Measurements from ENCODE around the gene CIDEA. TPM values are rescaled to one million over a fixed set of nuclear protein-coding genes. Genes with fewer than 3 reads are reported as not detected.
A peak's percentile ranks its signal among the peaks of the same experiment; 100 is the strongest.

The CIDEA gene
- polyA plus RNA-seq, 1 experiment, result 0.17 TPM

- POLR2A ChIA-PET, result interaction anchor here (1.3 to 2.1 kb wide), 2 partner anchors 24 to 94 kb away, joined by 3 to 12 read pairs; partner anchors contain the start of genes AFG3L2 and TUBB6
- H3K27ac ChIP-seq (ENCODE audit: low read depth, low read length), result no peak overlapping the region
- CTCF ChIA-PET, result interaction anchor here (1.5 to 9.2 kb wide), 2 partner anchors 9 to 11 kb away, joined by 3 to 83 read pairs; no protein-coding TSS in a partner anchor
These were observed 29.5 kb downstream of the CIDEA start for GRCh38 chr18:12283666-12284065.

DNA sequence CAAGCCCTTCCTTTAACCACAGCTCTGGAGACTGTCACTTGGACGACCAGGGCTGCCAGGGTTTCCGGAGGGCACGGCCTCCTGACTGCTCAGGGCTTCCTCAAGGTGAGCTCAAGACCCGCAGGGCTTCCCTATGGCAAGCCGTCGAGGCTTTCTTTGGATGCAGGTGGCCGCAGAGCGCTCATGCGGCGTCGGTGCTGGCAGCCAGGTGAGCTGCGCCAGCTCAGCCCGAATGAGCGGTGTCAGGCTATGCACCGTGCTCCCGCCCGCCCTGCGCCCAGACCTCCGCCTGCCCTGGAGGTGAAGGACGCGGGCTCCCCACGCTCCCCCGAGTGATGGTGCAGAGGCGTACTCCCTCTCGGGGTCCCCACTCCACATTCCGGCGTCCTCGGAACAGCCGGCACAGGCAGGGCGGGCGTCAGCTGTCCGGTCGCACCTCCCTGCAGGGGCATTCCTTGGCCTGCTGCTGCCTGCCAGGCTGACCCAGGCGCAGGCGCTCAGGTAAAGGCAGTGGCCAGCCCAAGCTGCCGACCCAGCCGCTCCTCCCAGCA, 33.0 kb downstream of the CIDEA start:
- no peak for DNase-seq (ENCODE audit: low read depth, low spot score)
- ChIA-PET POLR2A (interaction anchor here (1.2 to 5.5 kb wide), 5 partner anchors 8 to 307 kb away, joined by 3 to 48 read pairs (median 5); partner anchors contain the start of gene TUBB6), CTCF (interaction anchor here (0.8 to 9.2 kb wide), 4 partner anchors 9 to 768 kb away, joined by 3 to 83 read pairs (median 4); no protein-coding TSS in a partner anchor)
- Histone ChIP-seq H3K27me3 (ENCODE audit: control insufficient read depth, insufficient read depth, low read length) (no peaks in the 10 kb centered on the region), H3K27ac (ENCODE audit: low read depth, low read length) (peak overlapping the region; percentile 99), H3K4me3 (ENCODE audit: low read depth, low read length) (peak overlapping the region; percentile 61), H3K9me3 (ENCODE audit: control insufficient read depth, insufficient read depth, low read length) (no peaks in the 10 kb centered on the region; the same call in 1 of the 2 replicates)
- TF ChIP-seq, protein P1, sequence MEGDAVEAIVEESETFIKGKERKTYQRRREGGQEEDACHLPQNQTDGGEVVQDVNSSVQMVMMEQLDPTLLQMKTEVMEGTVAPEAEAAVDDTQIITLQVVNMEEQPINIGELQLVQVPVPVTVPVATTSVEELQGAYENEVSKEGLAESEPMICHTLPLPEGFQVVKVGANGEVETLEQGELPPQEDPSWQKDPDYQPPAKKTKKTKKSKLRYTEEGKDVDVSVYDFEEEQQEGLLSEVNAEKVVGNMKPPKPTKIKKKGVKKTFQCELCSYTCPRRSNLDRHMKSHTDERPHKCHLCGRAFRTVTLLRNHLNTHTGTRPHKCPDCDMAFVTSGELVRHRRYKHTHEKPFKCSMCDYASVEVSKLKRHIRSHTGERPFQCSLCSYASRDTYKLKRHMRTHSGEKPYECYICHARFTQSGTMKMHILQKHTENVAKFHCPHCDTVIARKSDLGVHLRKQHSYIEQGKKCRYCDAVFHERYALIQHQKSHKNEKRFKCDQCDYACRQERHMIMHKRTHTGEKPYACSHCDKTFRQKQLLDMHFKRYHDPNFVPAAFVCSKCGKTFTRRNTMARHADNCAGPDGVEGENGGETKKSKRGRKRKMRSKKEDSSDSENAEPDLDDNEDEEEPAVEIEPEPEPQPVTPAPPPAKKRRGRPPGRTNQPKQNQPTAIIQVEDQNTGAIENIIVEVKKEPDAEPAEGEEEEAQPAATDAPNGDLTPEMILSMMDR (IDR thresholded peaks at IDR 0.05; ENCODE audit: low read depth, low read length), result no peak

More at GRCh38 chr18:12283666-12284065, 29.5 kb downstream of the CIDEA start:
- Histone ChIP-seq H3K9me3 (ENCODE audit: control insufficient read depth, insufficient read depth, low read length) (no peaks in the 10 kb centered on the region; the same call in 1 of the 2 replicates), H3K4me3 (ENCODE audit: low read depth, low read length) (no peak overlapping the region), H3K27me3 (ENCODE audit: control insufficient read depth, insufficient read depth, low read length) (no peaks in the 10 kb centered on the region)
- DNase-seq (ENCODE audit: low read depth, low spot score), result no peak
- TF ChIP-seq, protein P1 (IDR thresholded peaks at IDR 0.05; ENCODE audit: low read depth, low read length), result no peak

DNA sequence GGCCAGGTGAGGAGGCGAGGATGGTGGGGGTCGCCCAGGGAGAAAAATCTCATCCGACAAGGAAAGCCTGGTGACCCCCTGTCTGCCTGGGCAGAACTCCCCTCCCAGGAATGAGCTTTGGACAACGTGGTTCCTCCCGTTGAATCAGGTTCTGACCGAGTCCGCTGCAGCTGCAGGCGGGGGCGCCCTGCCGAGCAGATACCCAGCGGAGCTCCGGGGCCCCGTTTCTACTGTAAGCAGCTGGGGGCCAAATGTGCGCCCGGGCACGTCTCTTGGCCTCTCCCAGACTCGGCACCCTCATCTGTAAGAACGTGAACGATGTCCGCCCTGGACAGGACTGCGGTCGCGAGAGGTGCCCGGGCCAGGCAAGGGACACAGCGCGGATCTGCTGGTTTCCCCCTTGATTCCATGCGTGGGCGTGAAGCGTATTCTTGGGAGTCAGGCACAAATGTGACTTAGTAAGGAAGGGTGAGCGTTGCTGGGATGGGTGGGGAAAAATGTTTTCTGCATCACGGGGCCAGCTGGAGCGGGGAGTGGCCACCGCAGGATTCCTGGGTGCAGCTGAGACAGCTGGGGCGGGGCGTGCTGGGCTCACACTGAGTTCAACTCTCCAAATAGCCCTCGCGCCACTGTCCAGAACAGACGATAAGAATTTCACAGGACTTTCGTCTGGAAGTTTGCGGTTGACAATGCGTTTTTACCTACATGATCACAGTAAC, 33.7 kb downstream of the CIDEA start:
- peak overlapping the region; percentile 61 for H3K4me3 ChIP-seq (ENCODE audit: low read depth, low read length)
- POLR2A ChIA-PET, result interaction anchor here (1.2 to 5.5 kb wide), 5 partner anchors 9 to 307 kb away, joined by 3 to 48 read pairs (median 5); partner anchors contain the start of gene TUBB6
- H3K27me3 ChIP-seq (ENCODE audit: control insufficient read depth, insufficient read depth, low read length), result no peaks in the 10 kb centered on the region
- H3K9me3 ChIP-seq (ENCODE audit: control insufficient read depth, insufficient read depth, low read length), result no peaks in the 10 kb centered on the region; the same call in 1 of the 2 replicates
- TF ChIP-seq, protein P1 (IDR thresholded peaks at IDR 0.05; ENCODE audit: low read depth, low read length), result 0 out of 2 replicates have a peak, but pooled peaks have one; percentile 7
- DNase-seq (ENCODE audit: low read depth, low spot score), result peak; percentile 85
- CTCF ChIA-PET, result interaction anchor here (1.4 to 9.2 kb wide), 3 partner anchors 9 to 18 kb away, joined by 5 to 83 read pairs (median 5); no protein-coding TSS in a partner anchor
- peak overlapping the region; percentile 99 for H3K27ac ChIP-seq (ENCODE audit: low read depth, low read length)

- Histone ChIP-seq H3K4me3 (ENCODE audit: low read depth, low read length) (peak overlapping the region; percentile 61), H3K27ac (ENCODE audit: low read depth, low read length) (peak overlapping the region; percentile 99), H3K9me3 (ENCODE audit: control insufficient read depth, insufficient read depth, low read length) (no peaks in the 10 kb centered on the region; the same call in 1 of the 2 replicates), H3K27me3 (ENCODE audit: control insufficient read depth, insufficient read depth, low read length) (no peaks in the 10 kb centered on the region)
- TF ChIP-seq, protein P1 (IDR thresholded peaks at IDR 0.05; ENCODE audit: low read depth, low read length), result no peak
- CTCF ChIA-PET, result interaction anchor here (0.8 to 9.2 kb wide), 4 partner anchors 10 to 22 kb away, joined by 3 to 83 read pairs (median 5); no protein-coding TSS in a partner anchor
- POLR2A ChIA-PET, result interaction anchor here (1.2 to 5.5 kb wide), 4 partner anchors 9 to 89 kb away, joined by 5 to 48 read pairs (median 7); partner anchors contain the start of gene TUBB6
- DNase-seq (ENCODE audit: low read depth, low spot score), result no peak
These were observed 34.2 kb downstream of the CIDEA start for GRCh38 chr18:12288403-12288755.
